ENCODE measurements around the gene ARL16. TPM values are rescaled to one million over a fixed set of nuclear protein-coding genes. Genes with fewer than 3 reads are reported as not detected.

The ARL16 gene
- total RNA-seq, 1 experiment from 2014 or later = 47.5 TPM

- no TSS peak for BruUV-seq (replicated peaks)
- H4K20me1 ChIP-seq (ENCODE audit: insufficient read depth) = no peaks in the 10 kb centered on the region
- H3K9ac ChIP-seq (ENCODE audit: low read length) = no peak overlapping the region
- H3K9me3 ChIP-seq (ENCODE audit: control insufficient read depth in 1 of 2, insufficient read depth in 1 of 2, low read depth in 1 of 2, low read length in 2 of 2) = peaks cover 0 to 5% of the 10 kb centered on the region in 2 experiments; a peak in 1 of 4 replicates
- ATAC-seq (no peak), DNase-seq (ENCODE audit: low read depth, low spot score) (no peak)
- no peaks in the 10 kb centered on the region for H3K27me3 ChIP-seq (ENCODE audit: insufficient read depth, low read length)
- H3K4me3 ChIP-seq (replicated peaks in 1 of 2; ENCODE audit: low read depth in 1 of 2, low read length in 2 of 2) = no peak overlapping the region
- intact Hi-C loops (cut with micrococcal nuclease) = no loop called here
- peaks cover 7 to 17% of the 10 kb centered on the region in 2 experiments; a peak in 3 of 4 replicates for H3K4me1 ChIP-seq (ENCODE audit: control insufficient read depth in 1 of 2, insufficient read depth in 2 of 2, low read length in 2 of 2)
- TF ChIP-seq EGR1 (IDR thresholded peaks at IDR 0.05; ENCODE audit: low read depth) (no peak), ATF3 (IDR thresholded peaks at IDR 0.05) (no peak), RAD21 (IDR thresholded peaks at IDR 0.05; ENCODE audit: low read depth) (no peak), EZH2 (IDR thresholded peaks at IDR 0.05) (no peak), CTCF (IDR thresholded peaks at IDR 0.05 in 2 of 3, conservative IDR thresholded peaks at IDR 0.05 in 1 of 3; ENCODE audit: borderline replicate concordance in 1 of 3, insufficient read depth in 1 of 3, low read depth in 2 of 3, low read length in 2 of 3) (no peak), CEBPB (IDR thresholded peaks at IDR 0.05; ENCODE audit: low read depth) (no peak), ZFX (IDR thresholded peaks at IDR 0.05) (no peak), SRF (IDR thresholded peaks at IDR 0.05; ENCODE audit: low read depth) (no peak), ZBTB33 (IDR thresholded peaks at IDR 0.05; ENCODE audit: extremely low read depth, insufficient replicate concordance, low read length) (no peak)
- ChIA-PET RAD21 (ENCODE audit: low non-redundant PET in 1 of 2, low total read pairs in 2 of 2, uncharacterized antibody in 2 of 2, unreplicated experiment in 2 of 2) (no interaction called here), CTCF (no interaction called here), POLR2A (no interaction called here)
- H3K36me3 ChIP-seq (ENCODE audit: control insufficient read depth in 1 of 2, insufficient read depth in 2 of 2, low read length in 2 of 2) = no peaks in the 10 kb centered on the region
- H3K9me2 ChIP-seq (ENCODE audit: insufficient read depth) = no peaks in the 10 kb centered on the region
- H3K79me2 ChIP-seq (ENCODE audit: insufficient read depth, low read length) = no peaks in the 10 kb centered on the region
- H3K27ac ChIP-seq (ENCODE audit: low read depth, low read length) = no peak overlapping the region
- no peak overlapping the region for H3K4me2 ChIP-seq (ENCODE audit: low read length)
- H2AFZ ChIP-seq (ENCODE audit: low read depth, low read length, poor library complexity, severe bottlenecking) = no peak overlapping the region
Observed at GRCh38 chr17:81648013-81648706, 35.4 kb downstream of the ARL16 start.
